K562 (cell line): ENCODE results near the gene GRIA4. TPM values are rescaled to one million over a fixed set of nuclear protein-coding genes. Genes with fewer than 3 reads are reported as not detected.

Experiments
- ATAC-seq: fragments of 200-7000 bp; cut with Tn5 transposase; 3 replicates; pipeline ENCODE4 v1.9.1; 2020; ENCODE audit warnings: moderate library complexity
- BruUV-seq: library from RNA; stranded (reverse); fragments of 400-500 nt; replicated peaks from 2 replicates; lab custom pipeline; 2021; lab: Mats Ljungman, UMichigan
- CTCF ChIA-PET: fragments of 300-600 bp; formaldehyde crosslinking; extraction: SDS; loops from one replicate; lab custom pipeline; 2021; ENCODE audit warnings: low intra/inter-chr PET ratio; lab: Yijun Ruan, JAX
- POLR2A ChIA-PET: fragments of 300-600, 350-650 bp; sonication (Branson Sonifier 250); formaldehyde crosslinking; extraction: SDS; loops from one replicate; lab custom pipeline; 2021; ENCODE audit warnings: antibody characterized with exemption, inconsistent platforms; lab: Yijun Ruan, JAX
- DNase-seq, 4 experiments: peaks; one replicate each; pipeline versions ENCODE4 v3.0.0 to v3.0.0-alpha.2; 2011 to 2018; ENCODE audit warnings: low spot score in 3 of 4, mixed read lengths in 3 of 4; ENCODE audit errors: extremely low read depth in 1 of 4
- FAIRE-seq: peaks from 2 replicates; lab custom pipeline; 2011; peaks lifted over from hg19 to GRCh38; lab: Jason Lieb, UNC
- H2AFZ ChIP-seq: 2 replicates; pipeline ENCODE4 v1.6.0; 2011; ENCODE audit warnings: low read depth, low read length, control low read depth, inconsistent platforms
- H3K27ac ChIP-seq: fragments of 200-600 bp; 3 replicates; pipeline ENCODE4 v1.8.0; 2011; ENCODE audit warnings: low read depth, mild to moderate bottlenecking, control low read depth, inconsistent platforms, low read length, moderate library complexity, mixed read lengths; ENCODE audit errors: extremely low read depth
- H3K27me3 ChIP-seq, 2 experiments: fragments of 300-600 bp in 1 of 2; 2 replicates in 1 of 2; 3 replicates in 1 of 2; pipeline versions ENCODE4 v1.6.0 to v1.8.0; 2011; ENCODE audit warnings: inconsistent platforms in 2 of 2, low read length in 2 of 2, mild to moderate bottlenecking in 1 of 2, mixed read lengths in 1 of 2, moderate library complexity in 1 of 2; ENCODE audit not compliant: control insufficient read depth in 2 of 2, insufficient read depth in 2 of 2
- H3K36me3 ChIP-seq: fragments of 300-600 bp; 3 replicates; pipeline ENCODE4 v1.8.0; 2011; ENCODE audit warnings: mild to moderate bottlenecking, low read length, inconsistent platforms; ENCODE audit not compliant: control insufficient read depth, insufficient read depth
- H3K4me1 ChIP-seq, 2 experiments: fragments of 200-600 bp in 1 of 2; replicated peaks in 1 of 2; 2 replicates in 1 of 2; 3 replicates in 1 of 2; pipeline versions ENCODE4 v1.5.1 to v1.8.0; 2011; ENCODE audit warnings: inconsistent platforms in 2 of 2, low read length in 2 of 2, mild to moderate bottlenecking in 1 of 2, mixed read lengths in 1 of 2, moderate library complexity in 1 of 2; ENCODE audit not compliant: control insufficient read depth in 2 of 2, insufficient read depth in 2 of 2
- H3K4me2 ChIP-seq: 2 replicates; pipeline ENCODE4 v1.6.1; 2011; ENCODE audit warnings: low read length, control low read depth, inconsistent platforms, mixed read lengths; ENCODE audit not compliant: insufficient read depth
- H3K4me3 ChIP-seq: fragments of 200-600 bp; sonication (generic), shearing (Covaris generic); 2 replicates; pipeline ENCODE4 v1.5.1; 2016; ENCODE audit warnings: control low read depth, inconsistent platforms
- H3K79me2 ChIP-seq: fragments of 200-600 bp; 3 replicates; pipeline ENCODE4 v1.8.0; 2011; ENCODE audit warnings: low read length, inconsistent platforms; ENCODE audit not compliant: control insufficient read depth, insufficient read depth
- H3K9ac ChIP-seq, 2 experiments: 2 replicates each; pipeline versions ENCODE4 v1.6.0 to v1.6.1; 2011; ENCODE audit warnings: low read depth in 2 of 2, low read length in 2 of 2, control low read depth in 1 of 2, inconsistent platforms in 1 of 2, mild to moderate bottlenecking in 1 of 2, mixed read lengths in 1 of 2; ENCODE audit not compliant: insufficient read depth in 1 of 2
- H3K9me1 ChIP-seq: one replicate; pipeline ENCODE4 v1.6.0; 2011; ENCODE audit warnings: inconsistent platforms, mild to moderate bottlenecking, low read length, moderate library complexity; ENCODE audit not compliant: control insufficient read depth, insufficient read depth
- H3K9me3 ChIP-seq: replicated peaks from 2 replicates; pipeline ENCODE4 v1.5.1; 2011; ENCODE audit warnings: low read depth, low read length, inconsistent platforms; ENCODE audit not compliant: control insufficient read depth, insufficient read depth
- H4K20me1 ChIP-seq: replicated peaks from 2 replicates; pipeline ENCODE4 v1.6.1; 2011; ENCODE audit warnings: low read length, inconsistent platforms, mixed read lengths; ENCODE audit not compliant: control insufficient read depth, insufficient read depth
- BMI1 ChIP-seq: fragments of 150-350 bp; IDR thresholded peaks from 2 replicates; pipeline ENCODE4 v1.6.1; 2014; ENCODE audit warnings: low read length
- DMBX1 ChIP-seq: fragments of 250-450 bp; sonication (Bioruptor Pico); IDR thresholded peaks from 2 replicates; pipeline ENCODE4 v1.8.0; 2022; ENCODE audit warnings: inconsistent platforms, mild to moderate bottlenecking, moderate library complexity, borderline replicate concordance
- ILK ChIP-seq: fragments of 450-650 bp; IDR thresholded peaks from 2 replicates; pipeline ENCODE4 v1.6.1; 2016; ENCODE audit warnings: missing genetic modification characterization, low read depth, mild to moderate bottlenecking, missing compliant biosample characterization, moderate library complexity, borderline replicate concordance
- KAT8 ChIP-seq: fragments of 450-650 bp; IDR thresholded peaks from 2 replicates; pipeline ENCODE4 v1.6.1; 2016; ENCODE audit warnings: low read depth, mild to moderate bottlenecking
- NFYB ChIP-seq: IDR thresholded peaks from 2 replicates; pipeline ENCODE4 v1.6.1; 2011; ENCODE audit warnings: mild to moderate bottlenecking, moderate library complexity; ENCODE audit not compliant: insufficient read length; ENCODE audit errors: extremely low read depth
- PTTG1 ChIP-seq: fragments of 450-650 bp; IDR thresholded peaks from 2 replicates; pipeline ENCODE4 v1.6.1; 2016; ENCODE audit warnings: low read depth, mild to moderate bottlenecking, missing genetic modification characterization, missing compliant biosample characterization
- RCOR1 ChIP-seq, 2 experiments: IDR thresholded peaks; 2 replicates each; pipeline ENCODE4 v1.6.1; 2012; ENCODE audit warnings: low read depth in 2 of 2, low read length in 2 of 2, borderline replicate concordance in 1 of 2, improper control_type of control experiment in 1 of 2
- TSC22D4 ChIP-seq: fragments of 450-650 bp; IDR thresholded peaks from 2 replicates; pipeline ENCODE4 v1.6.1; 2016; ENCODE audit warnings: missing genetic modification characterization, missing biosample characterization, control low read depth
- ZBTB9 ChIP-seq: fragments of 450-650 bp; formaldehyde crosslinking; IDR thresholded peaks from 2 replicates; pipeline ENCODE4 v1.4.0; 2020; ENCODE audit warnings: mild to moderate bottlenecking, moderate library complexity
- ZNF717 ChIP-seq: fragments of 250-450 bp; sonication (Bioruptor Pico); IDR thresholded peaks from 2 replicates; pipeline ENCODE4 v1.5.0; 2021
- WGBS: fragments of 100-300 bp; shearing (Covaris generic); methylation state at CpG from one replicate; pipeline ENCODE4 v1.1.6; 2016; ENCODE audit warnings: low coverage, mixed read lengths; ENCODE audit not compliant: insufficient coverage; ENCODE audit errors: missing lambda C conversion rate; 5-methylcytosine and 5-hydroxymethylcytosine counted together
- in situ Hi-C: fragments of 300-500 bp; cut with MboI; formaldehyde crosslinking; loops from 4 replicates; pipeline ENCODE4 v1.15.0; 2018; ENCODE audit warnings: inconsistent platforms, mixed read lengths
- intact Hi-C: fragments of 100-400 bp; cut with micrococcal nuclease; formaldehyde crosslinking; loops from 2 replicates; pipeline ENCODE4 v1.14.2; 2022
- polyA plus RNA-seq, 8 experiments: library from polyadenylated mRNA; depleted of rRNA in 4 of 8; stranded (reverse) in 5 of 8; unstranded in 3 of 8; fragments of >200 nt; fragmentation: Nextera tagmentation in 2 of 8; fragmentation: Illumina TruSeq in 1 of 8; extraction: Ambion mirVana in 2 of 8; extraction: Trizol in 1 of 8; gene quantifications; 2 replicates each; pipeline versions ENCODE4 v1.2.1 to v1.2.3, GENCODE V29; 2011 to 2014; ENCODE audit warnings: inconsistent platforms in 1 of 8, missing spikeins in 1 of 8
- total RNA-seq, 7 experiments: library from RNA; depleted of rRNA in 6 of 7; stranded (reverse); fragments of >200 nt in 6 of 7; fragmentation: Illumina TruSeq in 2 of 7; extraction: Trizol in 2 of 7; gene quantifications; 2 replicates each; pipeline versions ENCODE4 v1.2.1 to v1.2.3, GENCODE V29; 2011 to 2021; ENCODE audit warnings: low replicate concordance in 1 of 7
- TF ChIP-seq, protein P1 (sequence below): IDR thresholded peaks from 2 replicates; pipeline ENCODE4 v1.6.1; 2011; ENCODE audit not compliant: insufficient read length; ENCODE audit errors: extremely low read depth
- TF ChIP-seq, protein P2 (sequence below): fragments of 250-450 bp; sonication (Bioruptor Pico); IDR thresholded peaks from 2 replicates; pipeline ENCODE4 v1.8.0; 2022; ENCODE audit warnings: inconsistent platforms, mild to moderate bottlenecking, moderate library complexity, borderline replicate concordance

GRIA4 gene
- total and polyA plus RNA-seq, 9 of the 15 experiments (the other 6 are each of a cell fraction or from before 2014, with no cell fraction given), result not detected

DNA sequence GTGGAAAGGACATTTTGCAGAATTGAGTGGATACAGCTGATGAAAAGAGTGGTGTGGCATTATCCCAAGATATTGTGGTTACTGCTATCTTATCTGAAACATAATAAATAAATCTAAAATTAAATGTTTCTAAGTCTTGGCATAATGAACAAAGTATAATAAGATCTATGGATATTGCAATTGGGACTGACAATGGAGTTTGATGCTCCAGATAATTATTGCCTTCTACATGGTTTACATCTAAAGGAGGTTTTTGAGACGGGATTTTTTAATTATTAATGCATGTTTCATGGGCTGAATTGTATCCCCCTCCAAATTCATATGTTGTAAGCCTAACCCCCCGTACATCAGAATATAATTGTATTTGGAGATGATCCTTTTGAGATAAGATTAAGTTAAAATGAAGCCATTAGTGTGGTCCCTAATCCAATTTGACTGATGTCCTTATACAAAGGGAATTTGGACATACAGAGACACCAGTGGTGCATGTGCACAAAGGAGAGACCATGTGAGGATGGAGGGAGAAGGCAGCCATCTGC, 213.7 kb downstream of the GRIA4 start (continued):
- TF ChIP-seq ZBTB9, result no peak
- TF ChIP-seq ILK (tag), result no peak
- TF ChIP-seq, protein P1, sequence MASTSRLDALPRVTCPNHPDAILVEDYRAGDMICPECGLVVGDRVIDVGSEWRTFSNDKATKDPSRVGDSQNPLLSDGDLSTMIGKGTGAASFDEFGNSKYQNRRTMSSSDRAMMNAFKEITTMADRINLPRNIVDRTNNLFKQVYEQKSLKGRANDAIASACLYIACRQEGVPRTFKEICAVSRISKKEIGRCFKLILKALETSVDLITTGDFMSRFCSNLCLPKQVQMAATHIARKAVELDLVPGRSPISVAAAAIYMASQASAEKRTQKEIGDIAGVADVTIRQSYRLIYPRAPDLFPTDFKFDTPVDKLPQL, result no peak

- no peak for ATAC-seq
- Histone ChIP-seq H3K79me2 (no peaks in the 10 kb centered on the region), H3K4me1 (no peaks in the 10 kb centered on the region), H3K9me3 (no peaks in the 10 kb centered on the region), H3K9ac (no peak overlapping the region)
- POLR2A ChIA-PET, result no interaction called here
- in situ Hi-C loops, result no loop called here
- TF ChIP-seq PTTG1 (tag), result no peak
- TF ChIP-seq KAT8, result no peak
- TF ChIP-seq RCOR1 (IDR thresholded peaks at IDR 0.05; ENCODE audit: borderline replicate concordance in 1 of 2, low read depth in 2 of 2, low read length in 2 of 2), result no peak
- TF ChIP-seq DMBX1, result no peak
- no peak for TF ChIP-seq TSC22D4
- TF ChIP-seq BMI1, result no peak
- TF ChIP-seq ZNF717 (CRISPR knock-in tag), result no peak
- TF ChIP-seq, protein P2, sequence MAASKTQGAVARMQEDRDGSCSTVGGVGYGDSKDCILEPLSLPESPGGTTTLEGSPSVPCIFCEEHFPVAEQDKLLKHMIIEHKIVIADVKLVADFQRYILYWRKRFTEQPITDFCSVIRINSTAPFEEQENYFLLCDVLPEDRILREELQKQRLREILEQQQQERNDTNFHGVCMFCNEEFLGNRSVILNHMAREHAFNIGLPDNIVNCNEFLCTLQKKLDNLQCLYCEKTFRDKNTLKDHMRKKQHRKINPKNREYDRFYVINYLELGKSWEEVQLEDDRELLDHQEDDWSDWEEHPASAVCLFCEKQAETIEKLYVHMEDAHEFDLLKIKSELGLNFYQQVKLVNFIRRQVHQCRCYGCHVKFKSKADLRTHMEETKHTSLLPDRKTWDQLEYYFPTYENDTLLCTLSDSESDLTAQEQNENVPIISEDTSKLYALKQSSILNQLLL (CRISPR knock-in tag), result no peak
- TF ChIP-seq NFYB, result no peak
- TF ChIP-seq, all 486 proteins: peak for 0
- WGBS, result 2% methylated on average over 10 of the region's 10 CpGs
- Histone ChIP-seq H3K4me3 (no peak overlapping the region), H3K9me1 (no peaks in the 10 kb centered on the region), H3K4me2 (no peak overlapping the region), H3K36me3 (no peaks in the 10 kb centered on the region), H3K27me3 (no peaks in the 10 kb centered on the region), H3K27ac (no peak overlapping the region), H4K20me1 (no peaks in the 10 kb centered on the region), H2AFZ (no peak overlapping the region)
- intact Hi-C loops, result no loop called here
- no peak for DNase-seq
- no TSS peak for BruUV-seq
- CTCF ChIA-PET, result no interaction called here
- FAIRE-seq, result no peak
These were observed 214.7 kb downstream of the GRIA4 start for GRCh38 chr11:105824457-105825013.
